GM23248 (cell line): ENCODE results near the gene CSTF1.

Experiments used
- EZH2 ChIP-seq: fragments of 200-600 bp; sonication (generic); IDR thresholded peaks from 2 replicates; pipeline ENCODE4 v1.6.1; 2018; ENCODE audit warnings: antibody characterized with exemption, mild to moderate bottlenecking; ENCODE audit not compliant: insufficient read depth, poor library complexity, severe bottlenecking
- EZH2phosphoT487 ChIP-seq: fragments of 200-600 bp; sonication (generic); IDR thresholded peaks from 2 replicates; pipeline ENCODE4 v1.6.1; 2018; ENCODE audit warnings: antibody characterized with exemption, moderate library complexity, mild to moderate bottlenecking, low read depth; ENCODE audit not compliant: insufficient read depth

- TF ChIP-seq EZH2phosphoT487 (no peak), EZH2 (no peak)
Measured at GRCh38 chr20:56381501-56381900, 10.9 kb upstream of the CSTF1 start.
